ENCODE measurements around the gene KRTAP10-12.

- TF ChIP-seq CTCF (IDR thresholded peaks at IDR 0.05) (no peak), POLR2AphosphoS5 (IDR thresholded peaks at IDR 0.05; ENCODE audit: low read depth, low read length) (no peak)
Observed at GRCh38 chr21:44703731-44704635, 7.0 kb downstream of the KRTAP10-12 start.

All from SK-N-SH (cell line).